Stimulated activated CD8-positive, alpha-beta memory T cell treated with anti-CD3 and anti-CD28 coated beads, Interleukin-2, amount 100 ng/mL, for 48 hours (primary cell): Measurements from ENCODE around the gene KRT79.

ENCODE experiments used
- DNase-seq, 2 donors: peaks; one replicate each; pipeline ENCODE4 v3.0.0-alpha.2; 2020; ENCODE audit warnings: low read depth in 2 of 2

KRT79 gene

DNA sequence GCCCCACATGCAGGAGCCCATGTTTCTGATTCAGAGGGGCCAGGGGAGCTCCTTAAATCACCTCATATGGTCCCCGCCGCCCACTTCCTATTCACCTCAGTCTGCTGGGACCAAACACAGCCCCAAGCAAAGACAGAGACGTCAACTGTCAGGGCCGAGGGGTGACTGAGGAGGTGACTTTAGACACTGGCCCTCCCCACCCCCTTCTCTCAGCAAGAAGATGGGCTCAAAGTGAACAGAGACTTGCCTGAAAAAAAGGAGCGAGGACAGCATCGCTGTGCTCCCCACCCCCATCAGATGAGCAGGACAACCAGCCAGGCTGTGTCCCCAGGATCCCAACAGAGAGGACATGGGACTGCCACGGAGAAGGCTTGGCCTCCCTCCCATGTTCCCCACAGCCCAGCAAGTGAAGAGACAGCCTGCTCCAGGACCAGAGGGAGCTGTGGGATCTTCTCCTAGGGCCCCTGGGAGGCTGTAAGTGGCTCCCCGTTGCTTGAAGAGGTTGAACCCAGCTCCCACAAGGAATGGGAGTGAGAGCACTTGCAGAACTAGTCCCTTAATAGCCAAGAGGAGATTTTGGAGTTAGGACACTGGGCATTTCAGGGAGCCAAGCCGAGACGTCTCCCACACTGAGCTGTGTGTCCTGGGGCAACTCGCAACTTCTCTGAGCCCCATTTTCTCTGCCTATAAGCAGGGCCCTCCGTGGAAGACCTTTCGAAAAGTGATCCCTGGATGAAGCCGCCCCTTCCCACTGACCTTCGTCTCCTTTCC lies 1.3 kb upstream of the KRT79 start:
- DNase-seq, result peak in 1 of 2 donors; percentile 27

GRCh38 chr12:52834727-52835001 lies 553 bp upstream of the KRT79 start:
- DNase-seq, result no peak

- DNase-seq, result no peak
These were observed 866 bp downstream of the KRT79 start for GRCh38 chr12:52832985-52833905.

- DNase-seq, result no peak
These were observed 1.7 kb downstream of the KRT79 start for GRCh38 chr12:52832451-52832850.

- DNase-seq, result no peak
These were observed 2.9 kb downstream of the KRT79 start for GRCh38 chr12:52831251-52831650.

GRCh38 chr12:52829986-52830770 lies 3.9 kb downstream of the KRT79 start:
- DNase-seq, result no peak

DNA sequence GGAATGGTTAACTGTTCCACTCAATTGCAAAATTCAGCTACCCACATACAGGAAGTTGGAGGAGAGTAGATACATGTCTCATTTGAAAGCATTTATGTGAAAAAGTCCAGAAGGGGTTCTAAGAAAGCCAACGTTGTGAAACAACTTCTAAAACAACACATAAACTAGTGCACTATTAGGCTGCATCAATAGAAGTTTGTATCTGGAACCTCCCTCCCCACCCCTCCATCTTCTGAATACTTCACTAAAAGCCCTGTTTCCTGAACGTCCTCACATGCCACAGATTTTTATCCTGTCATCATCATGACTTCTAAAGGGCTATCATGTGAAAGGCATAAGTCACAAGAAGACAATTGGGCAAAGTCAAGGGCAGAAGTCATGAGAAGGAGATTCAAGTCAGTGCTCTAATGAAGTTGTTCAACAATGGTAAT lies 5.5 kb downstream of the KRT79 start:
- no peak for DNase-seq

DNA sequence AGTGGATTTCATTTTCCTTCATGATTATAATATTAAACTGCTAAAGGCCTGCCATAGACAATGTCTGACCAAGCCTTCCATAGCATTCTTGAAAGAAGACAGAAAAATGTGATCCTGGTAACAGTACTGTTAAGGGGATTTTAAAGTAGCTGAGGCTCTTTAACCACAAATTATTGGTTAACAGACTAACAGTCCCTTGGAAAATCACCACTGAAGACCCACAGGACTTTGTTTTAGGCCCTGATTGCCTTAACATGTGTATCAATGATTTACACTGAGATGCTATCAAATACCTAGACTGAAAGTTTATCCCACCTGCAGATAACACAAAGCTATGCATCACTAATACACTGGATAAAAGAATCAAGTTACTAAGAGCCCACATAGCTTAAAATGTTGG lies 6.0 kb downstream of the KRT79 start:
- DNase-seq, result no peak

- no peak for DNase-seq
These were observed 6.5 kb downstream of the KRT79 start for GRCh38 chr12:52827499-52828090.

DNA sequence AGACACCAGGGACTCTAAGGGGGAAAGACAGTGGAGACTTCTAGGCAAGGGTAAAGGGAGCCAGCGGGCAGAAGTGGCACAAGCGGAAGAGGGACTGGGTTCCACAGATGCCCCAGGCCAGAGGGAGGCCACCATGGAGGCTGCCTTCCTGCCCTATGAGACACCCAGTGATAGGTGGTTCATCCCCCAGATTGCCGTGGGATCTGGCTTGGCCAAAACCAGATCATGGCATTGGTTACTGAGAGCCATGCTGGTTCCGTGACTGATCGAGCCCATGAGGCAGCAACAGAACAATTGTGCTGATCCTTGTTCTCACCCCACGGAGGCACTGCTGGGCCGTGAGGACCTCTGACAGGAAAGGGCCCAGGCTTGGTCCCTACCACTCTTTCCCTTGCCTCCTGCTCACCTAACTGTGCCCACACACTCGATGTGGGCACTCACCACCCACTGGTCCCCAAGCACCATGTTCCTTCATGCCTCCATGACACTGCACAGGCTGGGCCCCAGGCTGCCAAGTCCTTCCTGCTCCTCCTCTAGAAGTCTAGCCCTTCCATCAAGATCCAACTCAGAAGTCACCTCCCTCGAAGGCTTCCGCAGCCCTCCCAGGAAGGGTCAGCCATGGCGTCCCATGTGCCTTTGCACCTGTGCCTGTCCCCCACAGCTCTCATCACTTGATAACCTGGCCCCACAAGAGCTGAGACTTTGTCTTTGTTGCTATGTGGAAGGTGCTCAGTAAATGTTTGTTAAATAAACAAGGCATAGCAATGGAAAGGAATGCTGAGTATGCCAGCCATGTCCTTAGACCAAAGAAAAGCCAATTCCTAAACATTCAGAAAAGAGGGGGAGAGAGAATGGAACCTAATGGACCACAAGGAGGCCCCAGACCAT lies 7.3 kb downstream of the KRT79 start:
- DNase-seq, result no peak

DNA sequence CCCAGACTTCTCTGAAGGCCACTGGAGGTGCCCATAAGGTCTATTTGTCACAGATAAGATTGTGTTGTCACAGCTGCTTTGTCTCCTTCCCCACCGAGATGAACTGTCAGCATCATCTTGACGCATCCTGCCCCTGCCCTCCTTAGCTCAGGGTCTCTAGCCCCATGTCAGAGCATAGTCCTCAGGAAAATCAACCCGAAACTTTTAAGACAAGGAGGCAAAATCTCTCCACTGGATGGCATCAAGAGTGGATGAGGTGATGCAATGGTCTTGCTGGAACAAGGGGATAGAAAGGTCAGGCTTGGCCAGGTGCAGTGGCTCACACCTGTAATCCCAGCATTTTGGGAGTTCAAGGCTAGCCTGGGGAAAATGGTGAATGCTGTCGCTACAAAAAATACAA lies 8.2 kb downstream of the KRT79 start:
- DNase-seq, result no peak

DNA sequence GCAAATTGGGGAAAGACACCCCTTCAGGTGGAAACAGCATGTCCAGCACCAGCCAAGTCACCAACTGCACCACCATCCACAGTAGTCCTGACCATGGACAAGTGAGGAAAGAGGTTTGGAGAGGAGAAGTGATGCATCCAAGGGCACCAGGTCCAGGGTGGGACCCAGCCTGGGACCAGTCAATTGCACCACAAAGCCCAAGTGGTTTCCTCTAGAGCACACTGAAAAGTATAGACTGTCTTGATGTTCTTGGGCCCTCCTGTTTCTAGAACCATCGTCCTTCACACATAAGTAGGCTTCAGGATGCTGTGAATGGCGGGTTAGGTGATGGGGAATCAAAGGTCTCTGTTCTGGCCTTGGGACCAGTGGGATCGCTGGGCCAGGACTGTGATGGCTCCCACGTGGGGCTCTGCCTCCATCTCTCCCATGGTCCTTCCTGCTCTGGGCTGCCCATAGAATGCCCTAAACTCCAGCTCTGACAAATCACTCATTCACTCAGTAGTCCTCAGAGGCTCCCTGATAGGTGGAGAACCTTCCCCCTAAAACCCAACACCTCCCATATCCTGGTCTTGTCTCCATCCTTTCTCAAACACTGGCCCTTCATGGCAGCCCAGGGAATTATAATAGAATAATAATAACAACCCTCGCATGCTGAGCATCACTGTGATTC lies 9.2 kb downstream of the KRT79 start:
- DNase-seq, result no peak

GRCh38 chr12:52823761-52824450 lies 10.2 kb downstream of the KRT79 start:
- no peak for DNase-seq

DNA sequence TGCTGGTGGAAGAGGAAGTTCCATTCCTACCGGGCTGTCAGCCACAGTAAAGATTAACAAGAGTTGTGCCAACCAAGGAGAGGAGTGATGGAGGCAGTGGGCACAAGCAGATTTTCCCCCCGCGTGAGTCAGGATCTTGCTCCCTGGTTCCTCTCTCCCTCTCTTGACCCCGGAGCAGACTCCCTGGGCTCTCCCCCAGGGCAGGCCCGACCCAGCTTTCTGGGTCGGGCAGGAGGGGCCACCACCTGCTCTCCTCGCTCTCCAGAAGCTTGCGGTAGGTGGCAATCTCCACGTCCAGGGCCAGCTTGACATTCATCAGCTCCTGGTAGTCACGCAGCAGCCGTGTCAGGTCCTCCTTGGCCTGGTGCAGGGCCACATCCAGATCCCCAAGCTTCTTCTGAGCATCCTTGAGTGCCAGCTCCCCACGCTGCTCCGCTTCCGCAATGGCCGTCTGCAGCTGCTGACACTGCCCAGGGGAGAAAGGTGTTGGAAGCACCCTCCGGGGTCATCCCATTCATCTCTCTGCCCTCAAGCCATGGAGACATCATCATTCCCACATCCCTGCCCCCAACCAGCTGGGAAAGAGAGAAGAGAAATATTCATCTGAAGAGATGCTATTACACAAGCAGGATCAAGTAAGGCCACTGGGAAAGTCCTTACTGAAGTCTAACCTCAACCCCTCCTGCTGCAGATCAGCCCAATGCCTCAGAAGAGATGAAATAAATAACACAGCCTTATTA lies 11.2 kb downstream of the KRT79 start:
- no peak for DNase-seq

- no peak for DNase-seq
These were observed 12.1 kb downstream of the KRT79 start for GRCh38 chr12:52821826-52822660.

GRCh38 chr12:52821071-52821730 lies 12.9 kb downstream of the KRT79 start:
- DNase-seq, result no peak

GRCh38 chr12:52820521-52820920 lies 13.6 kb downstream of the KRT79 start:
- DNase-seq, result no peak
